GM12878 (cell line): ENCODE results near the gene CPLX1. TPM values are rescaled to one million over a fixed set of nuclear protein-coding genes. Genes with fewer than 3 reads are reported as not detected.

Experiments
- ATAC-seq: fragments of 200-7000 bp; cut with Tn5 transposase; 3 replicates; pipeline ENCODE4 v1.9.1; 2020; ENCODE audit warnings: mild to moderate bottlenecking, moderate library complexity
- BruUV-seq: library from RNA; stranded (reverse); fragments of 400-500 nt; replicated peaks from 2 replicates; lab custom pipeline; 2021; lab: Mats Ljungman, UMichigan
- CTCF ChIA-PET: fragments of 300-600 bp; sonication (Branson Sonifier 250); formaldehyde crosslinking; extraction: SDS; loops from one replicate; lab custom pipeline; 2021; ENCODE audit warnings: inconsistent platforms; lab: Yijun Ruan, JAX
- POLR2A ChIA-PET: fragments of 350-600 bp; formaldehyde crosslinking; extraction: SDS; loops from one replicate; lab custom pipeline; 2021; ENCODE audit warnings: inconsistent platforms; lab: Charles Lee
- RAD21 ChIA-PET: fragments of 300-600 bp; sonication (Branson Sonifier 250); formaldehyde crosslinking; loops from one replicate; lab custom pipeline; 2023; ENCODE audit warnings: antibody characterized with exemption; ENCODE audit not compliant: unreplicated experiment; lab: Charles Lee
- SMC1A ChIA-PET: fragments of 300-600 bp; sonication (Branson Sonifier 250); formaldehyde crosslinking; loops from one replicate; lab custom pipeline; 2023; ENCODE audit not compliant: unreplicated experiment, uncharacterized antibody; lab: Charles Lee
- DNase-seq: peaks from one replicate; pipeline ENCODE4 v3.0.0-alpha.2; 2011; ENCODE audit warnings: low read depth, low spot score
- FAIRE-seq: peaks from 3 replicates; lab custom pipeline; 2011; peaks lifted over from hg19 to GRCh38; lab: Jason Lieb, UNC
- H2AFZ ChIP-seq: 2 replicates; pipeline ENCODE4 v1.6.0; 2011; ENCODE audit warnings: low read depth, low read length, control low read depth; ENCODE audit not compliant: control insufficient read depth
- H3K27ac ChIP-seq: 2 replicates; pipeline ENCODE4 v1.5.1; 2011; ENCODE audit warnings: control low read depth; ENCODE audit not compliant: control insufficient read depth, insufficient read depth
- H3K27me3 ChIP-seq, 2 experiments: replicated peaks in 1 of 2; 2 replicates each; pipeline versions ENCODE4 v1.6.0 to v1.6.1; 2011; ENCODE audit warnings: low read length in 1 of 2; ENCODE audit not compliant: control insufficient read depth in 2 of 2, insufficient read depth in 2 of 2
- H3K36me3 ChIP-seq, 2 experiments: 2 replicates each; pipeline ENCODE4 v1.5.1; 2011; ENCODE audit warnings: low read length in 1 of 2; ENCODE audit not compliant: control insufficient read depth in 2 of 2, insufficient read depth in 2 of 2
- H3K4me1 ChIP-seq: 2 replicates; pipeline ENCODE4 v1.6.1; 2011; ENCODE audit warnings: mild to moderate bottlenecking, low read length, moderate library complexity, mixed read lengths; ENCODE audit not compliant: control insufficient read depth, insufficient read depth
- H3K4me2 ChIP-seq: 2 replicates; pipeline ENCODE4 v1.6.0; 2011; ENCODE audit warnings: control low read depth; ENCODE audit not compliant: control insufficient read depth, insufficient read depth
- H3K4me3 ChIP-seq: fragments of 200-600 bp; sonication (generic); 2 replicates; pipeline ENCODE4 v1.5.1; 2016
- H3K79me2 ChIP-seq: 2 replicates; pipeline ENCODE4 v1.6.0; 2011; ENCODE audit warnings: low read length; ENCODE audit not compliant: control insufficient read depth, insufficient read depth
- H3K9ac ChIP-seq: 2 replicates; pipeline ENCODE4 v1.8.0; 2011; ENCODE audit warnings: low read length, control low read depth, mixed read lengths; ENCODE audit not compliant: control insufficient read depth, insufficient read depth
- H3K9me3 ChIP-seq: replicated peaks from 3 replicates; pipeline ENCODE4 v1.5.1; 2011; ENCODE audit warnings: mild to moderate bottlenecking, low read length; ENCODE audit not compliant: control insufficient read depth, insufficient read depth
- H4K20me1 ChIP-seq: 2 replicates; pipeline ENCODE4 v1.6.0; 2011; ENCODE audit not compliant: control insufficient read depth, insufficient read depth
- EGR1 ChIP-seq, 2 experiments: IDR thresholded peaks; 1 replicate in 1 of 2; 2 replicates in 1 of 2; pipeline ENCODE4 v1.6.1; 2011 to 2012; ENCODE audit warnings: low read depth in 2 of 2, low read length in 2 of 2, borderline replicate concordance in 1 of 2, mild to moderate bottlenecking in 1 of 2, moderate library complexity in 1 of 2
- EP300 ChIP-seq, 2 experiments: fragments of 150-350 bp in 1 of 2; IDR thresholded peaks; 2 replicates each; pipeline ENCODE4 v1.6.1; 2011 to 2012; ENCODE audit warnings: low read depth in 2 of 2, low read length in 2 of 2, borderline replicate concordance in 1 of 2, improper control_type of control experiment in 1 of 2, inconsistent platforms in 1 of 2; ENCODE audit not compliant: control insufficient read depth in 1 of 2
- USF1 ChIP-seq: IDR thresholded peaks from 2 replicates; pipeline ENCODE4 v1.6.1; 2011; ENCODE audit warnings: borderline replicate concordance, low read depth, mild to moderate bottlenecking, moderate library complexity, mixed read lengths, low read length; ENCODE audit not compliant: insufficient read depth; ENCODE audit errors: extremely low read length
- YBX1 ChIP-seq: fragments of 450-650 bp; IDR thresholded peaks from 2 replicates; pipeline ENCODE4 v1.6.1; 2016; ENCODE audit warnings: antibody characterized with exemption
- WGBS: methylation state at CpG from one replicate; pipeline ENCODE4 v1.1.6; 2016; ENCODE audit warnings: low lambda C conversion rate; ENCODE audit not compliant: insufficient replicate concordance, insufficient coverage; ENCODE audit errors: missing lambda C conversion rate; 5-methylcytosine and 5-hydroxymethylcytosine counted together
- in situ Hi-C: fragments of 300-500 bp; cut with MboI; formaldehyde crosslinking; loops from 9 replicates; pipeline ENCODE4 v1.14.3; 2018; ENCODE audit warnings: mixed read lengths
- intact Hi-C: fragments of 100-400 bp; cut with micrococcal nuclease; formaldehyde crosslinking; loops from one replicate; pipeline ENCODE4 v1.14.2; 2022; ENCODE audit not compliant: unreplicated experiment
- polyA plus RNA-seq, 11 experiments: library from polyadenylated mRNA; depleted of rRNA in 4 of 11; unstranded in 6 of 11; stranded (reverse) in 5 of 11; fragments of >200 nt; fragmentation: Nextera tagmentation in 4 of 11; fragmentation: Illumina TruSeq in 1 of 11; extraction: Ambion mirVana in 4 of 11; extraction: Trizol in 1 of 11; gene quantifications; 1 replicate in 1 of 11; 2 replicates in 10 of 11; pipeline versions ENCODE4 v1.2.1 to v1.2.3, GENCODE V29; 2011 to 2016; ENCODE audit warnings: inconsistent platforms in 2 of 11, missing spikeins in 2 of 11, low read depth in 1 of 11
- total RNA-seq, 4 experiments: library from RNA; depleted of rRNA in 3 of 4; stranded (reverse); fragments of >200 nt in 3 of 4; fragmentation: Illumina TruSeq in 1 of 4; extraction: Trizol in 1 of 4; gene quantifications; 2 replicates each; pipeline versions ENCODE4 v1.2.1 to v1.2.3, GENCODE V29; 2013 to 2021

CPLX1 gene
- total and polyA plus RNA-seq, 10 of the 15 experiments (the other 5 are each of a cell fraction or from before 2014, with no cell fraction given): 0.04 to 1.2 (median 0.13) TPM; not detected in 5

GRCh38 chr4:794900-795725 is 30.8 kb downstream of the CPLX1 start:
- no peaks in the 10 kb centered on the region for H3K36me3 ChIP-seq
- TF ChIP-seq EGR1 (IDR thresholded peaks at IDR 0.05; ENCODE audit: borderline replicate concordance in 1 of 2, low read depth in 2 of 2, low read length in 2 of 2) (peak in 1 of 2 experiments; percentile 45; a peak in 1 of 3 replicates), EP300 (IDR thresholded peaks at IDR 0.05; ENCODE audit: borderline replicate concordance in 1 of 2, control insufficient read depth in 1 of 2, low read depth in 2 of 2, low read length in 2 of 2) (no peak), USF1 (peak; percentile 22), YBX1 (no peak)
- DNase-seq: no peak
- H3K79me2 ChIP-seq: no peaks in the 10 kb centered on the region
- POLR2A ChIA-PET: no interaction called here
- peak overlapping the region; percentile 39; the same call in 1 of the 2 replicates for H3K9ac ChIP-seq
- CTCF ChIA-PET: interaction anchor here (0.6 to 1.1 kb wide), 3 partner anchors 53 to 192 kb away, joined by 3 to 4 read pairs (median 3); partner anchors contain the start of gene IDUA
- SMC1A ChIA-PET: no interaction called here
- intact Hi-C loops (no loop called here), in situ Hi-C loops (no loop called here)
- H3K4me3 ChIP-seq: no peak overlapping the region; the same call in 1 of the 2 replicates
- FAIRE-seq: no peak
- peak overlapping the region; percentile 88 for H3K4me2 ChIP-seq
- H3K27me3 ChIP-seq: peaks cover 0 to 2% of the 10 kb centered on the region in 2 experiments; a peak in 2 of 4 replicates
- H3K4me1 ChIP-seq: peaks cover 44% of the 10 kb centered on the region
- RAD21 ChIA-PET: no interaction called here
- no peak for ATAC-seq
- BruUV-seq: no TSS peak
- H3K9me3 ChIP-seq: no peaks in the 10 kb centered on the region
- H4K20me1 ChIP-seq: no peaks in the 10 kb centered on the region
- H2AFZ ChIP-seq: peak overlapping the region; percentile 42; the same call in 1 of the 2 replicates
- 18% methylated on average over 64 of the region's 71 CpGs for WGBS
- 0 out of 2 replicates have a peak overlapping the region, but pooled peaks have one; percentile 11 for H3K27ac ChIP-seq
